Measurements from ENCODE around the gene IRF2BPL.

IRF2BPL gene

DNA sequence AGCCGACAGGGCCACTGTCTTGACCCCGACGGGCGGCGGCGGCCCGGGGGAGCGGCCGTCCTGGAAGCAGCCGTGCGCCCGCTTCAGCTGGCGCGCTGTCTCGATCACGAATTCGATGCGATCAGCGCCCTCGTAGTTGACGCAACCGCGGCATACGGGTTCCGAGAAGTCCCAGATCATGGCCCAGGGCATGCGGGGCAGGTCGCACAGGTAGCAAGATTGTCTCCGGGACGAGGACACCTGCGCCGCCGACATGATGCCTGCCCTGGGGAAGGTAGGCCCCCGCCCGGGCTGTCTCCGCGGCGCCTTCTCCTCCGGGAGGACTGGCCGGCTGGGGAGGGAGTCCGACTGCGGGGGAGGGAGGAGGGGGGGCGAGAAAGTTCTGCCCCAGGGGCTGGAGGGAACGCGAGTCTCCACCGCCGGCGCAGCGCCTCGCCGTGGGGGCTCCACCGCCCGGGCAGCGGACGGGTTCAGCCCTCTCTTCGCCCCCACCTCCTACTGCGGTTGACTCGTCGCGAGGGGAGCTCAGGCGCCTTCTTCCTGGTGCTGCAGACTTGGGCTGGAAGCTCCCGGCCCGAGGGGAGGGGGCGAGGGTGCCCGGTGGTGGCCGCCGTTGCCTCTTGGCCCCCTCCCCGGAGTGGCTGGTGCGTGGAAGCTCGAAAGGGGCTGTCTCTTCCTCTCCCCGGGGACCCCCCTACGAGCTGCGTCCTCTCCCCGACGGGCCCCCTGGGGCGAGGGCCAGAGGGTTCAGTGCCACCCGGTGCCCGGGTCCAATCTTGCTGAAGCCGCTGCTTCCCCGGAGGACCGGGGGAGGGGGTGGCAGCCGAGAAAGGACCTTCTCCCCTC is 747 bp downstream of the IRF2BPL start:
- H4K20me1 ChIP-seq (ENCODE audit: insufficient read depth, low read length), result peaks cover 12% of the 10 kb centered on the region
- peaks cover 29% of the 10 kb centered on the region for H3K79me2 ChIP-seq (ENCODE audit: low read length)
- peaks cover 28% of the 10 kb centered on the region for H3K36me3 ChIP-seq (replicated peaks; ENCODE audit: low read depth, low read length)
- peaks cover 25% of the 10 kb centered on the region for H3K4me1 ChIP-seq (ENCODE audit: low read length)
- peak overlapping the region; percentile 72 for H3K4me2 ChIP-seq (ENCODE audit: low read length)
- H3K27me3 ChIP-seq (ENCODE audit: low read depth, low read length), result no peaks in the 10 kb centered on the region
- peak overlapping the region; percentile 89 for H3K4me3 ChIP-seq (ENCODE audit: low read length)
- no peaks in the 10 kb centered on the region for H3K9me3 ChIP-seq (ENCODE audit: insufficient read depth, low read length)
- peak overlapping the region; percentile 90 for H3K27ac ChIP-seq (ENCODE audit: low read length)
- peak overlapping the region; percentile 87 for H3K9ac ChIP-seq (ENCODE audit: low read length)
- no peak overlapping the region for H2AFZ ChIP-seq (ENCODE audit: low read depth, low read length)
- TF ChIP-seq EZH2phosphoT487 (IDR thresholded peaks at IDR 0.05; ENCODE audit: low read depth), result no peak
- TF ChIP-seq, protein P1, sequence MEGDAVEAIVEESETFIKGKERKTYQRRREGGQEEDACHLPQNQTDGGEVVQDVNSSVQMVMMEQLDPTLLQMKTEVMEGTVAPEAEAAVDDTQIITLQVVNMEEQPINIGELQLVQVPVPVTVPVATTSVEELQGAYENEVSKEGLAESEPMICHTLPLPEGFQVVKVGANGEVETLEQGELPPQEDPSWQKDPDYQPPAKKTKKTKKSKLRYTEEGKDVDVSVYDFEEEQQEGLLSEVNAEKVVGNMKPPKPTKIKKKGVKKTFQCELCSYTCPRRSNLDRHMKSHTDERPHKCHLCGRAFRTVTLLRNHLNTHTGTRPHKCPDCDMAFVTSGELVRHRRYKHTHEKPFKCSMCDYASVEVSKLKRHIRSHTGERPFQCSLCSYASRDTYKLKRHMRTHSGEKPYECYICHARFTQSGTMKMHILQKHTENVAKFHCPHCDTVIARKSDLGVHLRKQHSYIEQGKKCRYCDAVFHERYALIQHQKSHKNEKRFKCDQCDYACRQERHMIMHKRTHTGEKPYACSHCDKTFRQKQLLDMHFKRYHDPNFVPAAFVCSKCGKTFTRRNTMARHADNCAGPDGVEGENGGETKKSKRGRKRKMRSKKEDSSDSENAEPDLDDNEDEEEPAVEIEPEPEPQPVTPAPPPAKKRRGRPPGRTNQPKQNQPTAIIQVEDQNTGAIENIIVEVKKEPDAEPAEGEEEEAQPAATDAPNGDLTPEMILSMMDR (IDR thresholded peaks at IDR 0.05; ENCODE audit: low read depth, low read length), result 0 out of 2 replicates have a peak, but pooled peaks have one; percentile 4

DNA sequence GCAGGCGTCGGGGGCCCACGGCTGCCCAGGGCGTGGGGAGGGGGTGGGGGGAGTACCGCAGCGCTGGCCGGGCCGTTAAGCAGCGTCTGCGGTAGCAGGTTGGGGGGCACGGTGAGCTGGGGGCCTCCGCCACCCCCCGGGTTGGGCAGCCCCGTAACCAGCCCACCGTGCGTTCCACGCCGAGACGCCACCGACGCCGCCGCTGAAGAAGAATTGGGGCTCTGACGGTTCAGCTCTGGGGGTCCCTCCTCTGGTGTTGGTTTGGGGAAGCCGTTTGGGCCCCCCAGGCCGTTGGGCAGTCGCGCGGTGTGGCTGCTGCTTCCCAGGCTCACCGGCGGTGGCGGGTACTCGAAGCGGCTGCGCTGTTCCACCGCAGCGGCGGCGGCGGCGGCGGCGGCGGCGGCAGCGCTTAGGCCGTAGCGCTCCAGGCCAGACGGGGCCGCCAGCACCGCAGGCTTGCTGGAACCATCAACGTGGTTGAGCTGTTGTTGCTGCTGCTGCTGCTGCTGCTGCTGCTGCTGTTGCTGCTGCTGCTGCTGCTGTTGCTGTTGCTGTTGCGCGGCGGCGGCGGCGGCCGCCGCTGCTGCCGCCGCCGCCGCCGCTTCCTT is 1.5 kb downstream of the IRF2BPL start:
- Histone ChIP-seq H3K4me3 (ENCODE audit: low read length) (no peak overlapping the region), H2AFZ (ENCODE audit: low read depth, low read length) (no peak overlapping the region), H3K27ac (ENCODE audit: low read length) (no peak overlapping the region), H3K36me3 (replicated peaks; ENCODE audit: low read depth, low read length) (peaks cover 28% of the 10 kb centered on the region), H4K20me1 (ENCODE audit: insufficient read depth, low read length) (peaks cover 14% of the 10 kb centered on the region), H3K27me3 (ENCODE audit: low read depth, low read length) (no peaks in the 10 kb centered on the region), H3K4me2 (ENCODE audit: low read length) (no peak overlapping the region), H3K9ac (ENCODE audit: low read length) (no peak overlapping the region), H3K4me1 (ENCODE audit: low read length) (peaks cover 22% of the 10 kb centered on the region), H3K9me3 (ENCODE audit: insufficient read depth, low read length) (no peaks in the 10 kb centered on the region), H3K79me2 (ENCODE audit: low read length) (peaks cover 29% of the 10 kb centered on the region)
- TF ChIP-seq, protein P1 (IDR thresholded peaks at IDR 0.05; ENCODE audit: low read depth, low read length), result no peak
- no peak for TF ChIP-seq EZH2phosphoT487 (IDR thresholded peaks at IDR 0.05; ENCODE audit: low read depth)

GRCh38 chr14:77026166-77026929 is 2.2 kb downstream of the IRF2BPL start:
- Histone ChIP-seq H3K79me2 (ENCODE audit: low read length) (peaks cover 29% of the 10 kb centered on the region), H4K20me1 (ENCODE audit: insufficient read depth, low read length) (peaks cover 14% of the 10 kb centered on the region), H3K36me3 (replicated peaks; ENCODE audit: low read depth, low read length) (peaks cover 28% of the 10 kb centered on the region), H3K4me2 (ENCODE audit: low read length) (no peak overlapping the region), H3K27ac (ENCODE audit: low read length) (no peak overlapping the region), H3K27me3 (ENCODE audit: low read depth, low read length) (no peaks in the 10 kb centered on the region), H2AFZ (ENCODE audit: low read depth, low read length) (no peak overlapping the region), H3K9me3 (ENCODE audit: insufficient read depth, low read length) (no peaks in the 10 kb centered on the region), H3K4me1 (ENCODE audit: low read length) (peaks cover 22% of the 10 kb centered on the region), H3K4me3 (ENCODE audit: low read length) (no peak overlapping the region), H3K9ac (ENCODE audit: low read length) (no peak overlapping the region)
- no peak for TF ChIP-seq EZH2phosphoT487 (IDR thresholded peaks at IDR 0.05; ENCODE audit: low read depth)
- TF ChIP-seq, protein P1 (IDR thresholded peaks at IDR 0.05; ENCODE audit: low read depth, low read length), result no peak

DNA sequence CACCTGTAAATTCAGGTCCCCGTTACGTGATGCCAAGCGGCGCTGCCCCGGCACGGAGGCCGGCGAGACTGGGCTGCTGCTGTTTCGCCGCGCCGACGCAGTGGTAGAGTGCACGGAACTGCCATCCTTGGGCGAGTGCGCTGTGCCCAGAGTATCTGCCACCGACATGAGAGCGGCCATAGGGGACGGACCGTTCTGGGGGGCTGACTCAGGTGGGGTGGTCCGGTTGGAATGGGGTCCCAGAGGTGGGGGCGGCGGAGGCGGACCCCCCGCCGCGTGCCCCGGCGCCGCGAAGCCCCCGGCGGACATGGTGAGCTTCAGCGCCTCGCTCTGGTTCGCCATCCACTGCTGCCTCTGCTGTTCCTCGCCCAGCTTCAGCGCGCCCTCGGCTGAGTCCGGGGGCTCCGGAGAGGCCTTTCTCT is 2.8 kb downstream of the IRF2BPL start:
- Histone ChIP-seq H3K9me3 (ENCODE audit: insufficient read depth, low read length) (no peaks in the 10 kb centered on the region), H3K4me3 (ENCODE audit: low read length) (no peak overlapping the region), H2AFZ (ENCODE audit: low read depth, low read length) (no peak overlapping the region), H3K79me2 (ENCODE audit: low read length) (peaks cover 29% of the 10 kb centered on the region), H4K20me1 (ENCODE audit: insufficient read depth, low read length) (peaks cover 14% of the 10 kb centered on the region), H3K27ac (ENCODE audit: low read length) (no peak overlapping the region), H3K36me3 (replicated peaks; ENCODE audit: low read depth, low read length) (peaks cover 28% of the 10 kb centered on the region), H3K4me1 (ENCODE audit: low read length) (peaks cover 22% of the 10 kb centered on the region), H3K9ac (ENCODE audit: low read length) (no peak overlapping the region), H3K4me2 (ENCODE audit: low read length) (no peak overlapping the region), H3K27me3 (ENCODE audit: low read depth, low read length) (no peaks in the 10 kb centered on the region)
- TF ChIP-seq, protein P1 (IDR thresholded peaks at IDR 0.05; ENCODE audit: low read depth, low read length), result no peak
- no peak for TF ChIP-seq EZH2phosphoT487 (IDR thresholded peaks at IDR 0.05; ENCODE audit: low read depth)
